Adrenal gland (tissue), 5 donors: Measurements from ENCODE around the gene PPM1D.

Experiments used
- CTCF ChIP-seq, 6 experiments: fragments of 450-650 bp in 4 of 6; fragments of 200-600 bp in 2 of 6; sonication (generic) in 1 of 6; IDR thresholded peaks; 1 replicate in 5 of 6; 2 replicates in 1 of 6; pipeline versions ENCODE4 v1.5.1 to v1.8.0; 2016 to 2021; ENCODE audit warnings: antibody characterized with exemption in 6 of 6, mild to moderate bottlenecking in 2 of 6, moderate library complexity in 1 of 6
- POLR2A ChIP-seq, 2 donors: fragments of 450-650 bp; IDR thresholded peaks; one replicate each; pipeline ENCODE4 v1.6.1; 2017; ENCODE audit warnings: antibody characterized with exemption in 2 of 2, mild to moderate bottlenecking in 2 of 2, moderate library complexity in 1 of 2
- donor health status: DM: no; HTN: no; CAD: no.

DNA sequence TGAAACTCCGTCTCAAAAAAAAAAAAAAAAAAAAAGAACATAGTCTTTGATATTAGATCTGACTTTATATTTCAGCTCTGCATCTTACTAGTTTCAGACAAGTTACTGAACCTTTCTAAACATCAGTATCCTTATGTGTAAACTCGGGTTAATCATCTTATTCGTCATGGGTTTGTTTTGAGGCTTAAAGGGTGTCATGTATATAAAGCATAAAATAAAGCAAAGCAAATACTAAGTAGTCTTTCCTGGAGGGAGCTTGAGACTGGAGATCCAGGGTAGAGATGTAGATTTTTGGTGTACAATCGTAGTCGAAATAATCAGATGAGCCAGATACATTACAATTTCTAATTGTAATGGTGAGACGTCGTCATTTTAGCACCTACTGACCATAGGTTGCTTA, 85.4 kb downstream of the PPM1D start:
- TF ChIP-seq POLR2A (IDR thresholded peaks at IDR 0.05) (no peak), CTCF (IDR thresholded peaks at IDR 0.05) (no peak)
